ENCODE results near the gene SMO.

GRCh38 chr7:129186749-129187260 lies 1.6 kb upstream of the SMO start:
- TF ChIP-seq CTCF (IDR thresholded peaks at IDR 0.05) (no peak), REST (IDR thresholded peaks at IDR 0.05; ENCODE audit: insufficient read depth in 1 of 2, low read depth in 2 of 2, low read length in 1 of 2) (no peak)
